HS-5 (cell line): ENCODE results near the gene SMARCB1.
A peak's percentile ranks its signal among the peaks of the same experiment; 100 is the strongest.
"Not testable (repeated sequence)": the region's sequence is repeated elsewhere in the genome, so short reads cannot be mapped to it uniquely, and the experiment has no call there.

Experiments used
- DNase-seq: peaks from one replicate; pipeline ENCODE4 v3.0.0-alpha.2; 2012; ENCODE audit warnings: low read depth

Gene SMARCB1

GRCh38 chr22:23846081-23846469, 59.3 kb downstream of the SMARCB1 start:
- DNase-seq, result no peak

GRCh38 chr22:23847310-23847920, 60.6 kb downstream of the SMARCB1 start:
- no peak for DNase-seq

- DNase-seq, result no peak
These were observed 61.5 kb downstream of the SMARCB1 start for GRCh38 chr22:23847991-23848864.

- DNase-seq, result peak; percentile 28
These were observed 62.5 kb downstream of the SMARCB1 start for GRCh38 chr22:23849009-23850006.

GRCh38 chr22:23850136-23850611, 63.4 kb downstream of the SMARCB1 start:
- DNase-seq, result no peak

GRCh38 chr22:23856721-23857605, 70.2 kb downstream of the SMARCB1 start:
- no peak for DNase-seq

- DNase-seq, result peak; percentile 85
These were observed 71.1 kb downstream of the SMARCB1 start, which contains the start of gene SLC2A11 for GRCh38 chr22:23857606-23858483. TSS of gene SLC2A11 (plus strand) at chr22:23857875. CDS start at chr22:23858000, 125 bp downstream.

GRCh38 chr22:23858484-23858815, 71.7 kb downstream of the SMARCB1 start:
- DNase-seq, result no peak

- no peak for DNase-seq
These were observed 72.4 kb downstream of the SMARCB1 start for GRCh38 chr22:23859201-23859600.

- not testable (repeated sequence) for DNase-seq
These were observed 73.4 kb downstream of the SMARCB1 start for GRCh38 chr22:23860187-23860586.

- DNase-seq, result no peak
These were observed 75.3 kb downstream of the SMARCB1 start for GRCh38 chr22:23862103-23862502.

- not testable (repeated sequence) for DNase-seq
These were observed 77.9 kb downstream of the SMARCB1 start for GRCh38 chr22:23864499-23865154.

GRCh38 chr22:23868580-23868979, 81.8 kb downstream of the SMARCB1 start:
- no peak for DNase-seq

GRCh38 chr22:23874871-23875270, 88.1 kb downstream of the SMARCB1 start:
- DNase-seq, result no peak

- DNase-seq, result no peak
These were observed 89.0 kb downstream of the SMARCB1 start for GRCh38 chr22:23875801-23876200.

- no peak for DNase-seq
These were observed 90.8 kb downstream of the SMARCB1 start for GRCh38 chr22:23877566-23877965.

GRCh38 chr22:23878219-23878618, 91.5 kb downstream of the SMARCB1 start:
- DNase-seq, result no peak

- DNase-seq, result no peak
These were observed 95.6 kb downstream of the SMARCB1 start for GRCh38 chr22:23882370-23882769.

GRCh38 chr22:23883658-23884057, 96.9 kb downstream of the SMARCB1 start:
- DNase-seq, result no peak
